Ovary (tissue), 3 donors: Measurements from ENCODE around the gene FNDC3A.

ENCODE experiments used
- CTCF ChIP-seq, 3 donors: fragments of 450-650 bp in 2 of 3; fragments of 200-600 bp in 1 of 3; IDR thresholded peaks; one replicate each; pipeline versions ENCODE4 v1.5.1 to v1.8.0; 2016 to 2022; ENCODE audit warnings: antibody characterized with exemption in 3 of 3, mild to moderate bottlenecking in 1 of 3
- EP300 ChIP-seq: sonication (generic); formaldehyde crosslinking; IDR thresholded peaks from one replicate; pipeline ENCODE4 v1.6.1; 2017; ENCODE audit warnings: antibody characterized with exemption
- donor health status: DM: no; HTN: no; CAD: no.

GRCh38 chr13:48985756-48986155, 10.0 kb downstream of the FNDC3A start:
- no peak for TF ChIP-seq CTCF (IDR thresholded peaks at IDR 0.05)
- TF ChIP-seq EP300, result no peak
